Pancreas (tissue), 10 donors: Measurements from ENCODE around the gene EPC1. TPM values are rescaled to one million over a fixed set of nuclear protein-coding genes. Genes with fewer than 3 reads are reported as not detected.

Experiments used
- ATAC-seq, 4 donors: fragments of 200-7000 bp; cut with Tn5 transposase; one replicate each; pipeline versions ENCODE4 v1.8.0 to v1.9.1; 2020; ENCODE audit warnings: mild to moderate bottlenecking in 4 of 4, moderate library complexity in 4 of 4
- DNase-seq, 6 donors: peaks; one replicate each; pipeline ENCODE4 v3.0.0-alpha.2; 2020
- FAIRE-seq: peaks from 2 replicates; lab custom pipeline; 2012; peaks lifted over from hg19 to GRCh38; lab: Jason Lieb, UNC
- H3K27ac ChIP-seq, 4 donors: fragments of 200-600 bp; sonication (generic); 1 replicate in 3 of 4; 2 replicates in 1 of 4; pipeline versions ENCODE4 v1.5.0 to v1.8.0; 2020
- H3K27me3 ChIP-seq, 4 donors: fragments of 200-600 bp; one replicate each; pipeline ENCODE4 v1.8.0; 2021
- H3K36me3 ChIP-seq, 3 donors: fragments of 200-600 bp; sonication (generic) in 1 of 3; one replicate each; pipeline versions ENCODE4 v1.5.0 to v1.8.0; 2020 to 2021
- H3K4me1 ChIP-seq, 3 donors: fragments of 200-600 bp; one replicate each; pipeline ENCODE4 v1.8.0; 2021
- H3K4me3 ChIP-seq, 4 donors: fragments of 200-600 bp; sonication (generic) in 2 of 4; one replicate each; pipeline versions ENCODE4 v1.5.0 to v1.8.0; 2020 to 2021
- H3K9me3 ChIP-seq, 4 donors: fragments of 200-600 bp; one replicate each; pipeline ENCODE4 v1.8.0; 2021
- WGBS, 2 donors: extraction: QIAGEN DNeasy Blood & Tissue Kit; methylation state at CpG; one replicate each; pipeline ENCODE4 v1.1.7; 2013; 5-methylcytosine and 5-hydroxymethylcytosine counted together
- intact Hi-C, 3 donors: fragments of 100-400 bp; cut with DNase I; formaldehyde crosslinking; loops; one replicate each; pipeline versions ENCODE4 v1.11.1 to v1.14.2; 2022
- polyA plus RNA-seq, 2 donors: library from polyadenylated mRNA; stranded (reverse); fragments of 200-250 nt; gene quantifications; one replicate each; pipeline ENCODE4 v1.2.3, GENCODE V29; 2013
- total RNA-seq, 6 donors: library from RNA; stranded (reverse); fragmentation: NEBNext Ultra II Directional in 4 of 6; extraction: Animal tissue kit (Norgen Biotek cat#: 25700) in 4 of 6; gene quantifications; one replicate each; pipeline versions ENCODE4 v1.2.1 to v1.2.4, GENCODE V29; 2021 to 2023
- TF ChIP-seq, protein P1 (sequence below), 4 donors: fragments of 200-600 bp; sonication (generic) in 3 of 4; IDR thresholded peaks; one replicate each; pipeline versions ENCODE4 v1.5.0 to v1.8.0; 2021; ENCODE audit warnings: antibody characterized with exemption in 4 of 4
- donor health status: healthy with polysubstance abuse.
- donor health status: DM: no; HTN: no; CAD: no; lungs with moderate emphysema.
- donor health status: DM: no; HTN: no; CAD: no.
- donor health status: control.
- donor health status: control.
- donor health status: Bipolar disorder and iron deficiency.
- donor health status: DM: yes; HTN: yes; CAD: no.
- donor health status: DM: no; HTN: no; CAD: no.
- donor health status: DM: no; HTN: no; CAD: no.
- donor health status: DM: yes; HTN: yes; CAD: no.

EPC1 gene
- total and polyA plus RNA-seq, 8 donors, result 11.3 to 21.8 (median 16.4) TPM

DNA sequence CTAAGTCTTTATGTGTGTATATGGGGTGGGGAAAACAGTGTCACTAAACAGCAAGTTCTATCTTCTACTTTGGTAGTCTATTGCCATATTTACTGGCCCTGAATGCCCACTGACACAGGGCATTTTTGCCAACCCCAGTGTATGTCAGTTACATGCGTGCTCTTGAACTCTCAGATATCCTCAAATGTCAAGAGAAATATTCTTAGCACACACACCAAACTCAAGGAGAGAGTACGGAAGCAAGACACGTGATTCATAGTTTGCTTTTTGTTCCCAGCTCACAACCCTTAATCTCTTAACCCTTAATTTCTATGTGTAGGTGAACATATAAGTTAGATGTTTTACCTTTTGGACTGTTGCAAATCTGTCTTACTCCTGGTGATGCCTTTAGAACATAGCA is 39.3 kb downstream of the EPC1 start:
- Histone ChIP-seq H3K4me1 (peaks cover 7 to 8% (median 7%) of the 10 kb centered on the region in 3 donors), H3K4me3 (no peak overlapping the region), H3K27me3 (no peaks in the 10 kb centered on the region), H3K9me3 (no peaks in the 10 kb centered on the region), H3K36me3 (peaks cover 0 to 12% (median 0%) of the 10 kb centered on the region in 3 donors), H3K27ac (no peak overlapping the region)
- TF ChIP-seq, protein P1, sequence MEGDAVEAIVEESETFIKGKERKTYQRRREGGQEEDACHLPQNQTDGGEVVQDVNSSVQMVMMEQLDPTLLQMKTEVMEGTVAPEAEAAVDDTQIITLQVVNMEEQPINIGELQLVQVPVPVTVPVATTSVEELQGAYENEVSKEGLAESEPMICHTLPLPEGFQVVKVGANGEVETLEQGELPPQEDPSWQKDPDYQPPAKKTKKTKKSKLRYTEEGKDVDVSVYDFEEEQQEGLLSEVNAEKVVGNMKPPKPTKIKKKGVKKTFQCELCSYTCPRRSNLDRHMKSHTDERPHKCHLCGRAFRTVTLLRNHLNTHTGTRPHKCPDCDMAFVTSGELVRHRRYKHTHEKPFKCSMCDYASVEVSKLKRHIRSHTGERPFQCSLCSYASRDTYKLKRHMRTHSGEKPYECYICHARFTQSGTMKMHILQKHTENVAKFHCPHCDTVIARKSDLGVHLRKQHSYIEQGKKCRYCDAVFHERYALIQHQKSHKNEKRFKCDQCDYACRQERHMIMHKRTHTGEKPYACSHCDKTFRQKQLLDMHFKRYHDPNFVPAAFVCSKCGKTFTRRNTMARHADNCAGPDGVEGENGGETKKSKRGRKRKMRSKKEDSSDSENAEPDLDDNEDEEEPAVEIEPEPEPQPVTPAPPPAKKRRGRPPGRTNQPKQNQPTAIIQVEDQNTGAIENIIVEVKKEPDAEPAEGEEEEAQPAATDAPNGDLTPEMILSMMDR (IDR thresholded peaks at IDR 0.05), result no peak
- intact Hi-C loops, result no loop called here
- DNase-seq (no peak), FAIRE-seq (no peak), ATAC-seq (peak in 2 of 4 donors; percentile 52 to 53)
- WGBS, 2 donors, result 24 to 32% methylated on average over 3 of the region's 3 CpGs

DNA sequence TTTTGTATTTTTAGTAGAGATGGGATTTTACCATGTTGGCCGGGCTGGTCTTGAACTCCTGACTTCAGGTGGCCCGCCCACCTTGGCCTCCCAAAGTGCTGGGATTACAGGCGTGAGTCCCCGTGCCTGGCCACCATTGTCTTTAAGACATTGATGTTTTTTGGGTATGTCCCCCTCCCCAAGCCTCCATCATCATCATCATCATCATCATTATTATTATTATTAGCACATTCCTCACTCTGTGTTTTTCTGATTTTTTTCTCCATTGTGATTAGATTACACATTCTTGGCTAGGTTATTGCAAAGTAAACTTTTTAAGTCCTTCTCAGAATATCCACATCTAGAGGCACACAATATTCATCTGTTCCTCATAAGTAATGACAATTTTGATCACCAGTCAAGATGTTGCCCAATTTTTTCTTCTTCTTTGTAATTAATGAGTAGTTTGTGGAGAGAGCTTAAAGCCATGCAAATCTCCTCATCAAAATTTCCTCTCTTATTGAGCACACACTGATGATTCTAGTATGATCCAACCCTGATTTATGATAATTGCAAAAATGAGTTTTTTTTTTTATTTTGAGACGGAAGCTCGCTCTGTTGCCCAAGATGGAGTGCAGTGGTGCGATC is 47.5 kb downstream of the EPC1 start:
- Histone ChIP-seq H3K4me3 (no peak overlapping the region), H3K27ac (no peak overlapping the region), H3K4me1 (peaks cover 0 to 7% (median 6%) of the 10 kb centered on the region in 3 donors), H3K27me3 (no peaks in the 10 kb centered on the region), H3K9me3 (no peaks in the 10 kb centered on the region), H3K36me3 (peaks cover 0 to 6% (median 0%) of the 10 kb centered on the region in 3 donors)
- TF ChIP-seq, protein P1 (IDR thresholded peaks at IDR 0.05), result no peak
- 97 to 100% methylated on average over 7 of the region's 7 CpGs for WGBS, 2 donors
- intact Hi-C loops, result no loop called here
- no peak for FAIRE-seq
- DNase-seq, result no peak
- no peak for ATAC-seq

DNA sequence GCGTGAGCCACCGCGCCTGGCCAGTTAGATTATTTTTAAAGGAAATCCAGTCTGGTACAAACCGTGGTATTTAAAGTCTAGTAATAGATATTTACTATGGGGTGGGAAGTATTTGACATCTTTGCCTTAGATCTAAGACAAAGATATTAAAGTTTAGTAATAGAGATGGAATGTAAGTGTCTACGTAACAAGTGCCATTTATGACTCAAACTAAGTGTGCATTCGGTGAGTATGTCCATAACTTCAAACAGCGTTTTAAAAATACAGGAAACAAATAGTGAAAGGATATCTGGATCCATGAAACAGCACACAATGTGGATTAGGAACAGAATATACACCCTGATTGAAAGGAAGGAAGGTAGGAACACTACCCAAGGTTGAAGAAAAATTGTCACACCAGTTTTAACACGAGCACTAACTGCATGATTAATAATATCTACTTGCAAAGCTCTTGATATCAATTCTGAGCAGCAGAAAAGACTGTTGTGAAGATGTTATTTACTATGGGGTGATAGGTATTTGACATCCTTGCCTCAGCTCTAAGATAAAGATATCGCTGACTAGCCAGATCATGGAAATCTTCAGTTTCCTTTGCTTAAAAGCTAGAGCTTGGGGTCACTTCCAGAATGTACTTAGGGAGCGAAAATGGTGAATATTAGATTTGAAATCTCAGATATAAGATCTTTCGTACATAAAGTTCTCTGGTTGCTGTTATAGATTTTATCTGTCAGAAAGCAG is 48.7 kb downstream of the EPC1 start:
- DNase-seq (no peak), ATAC-seq (no peak), FAIRE-seq (no peak)
- H3K4me1 ChIP-seq, result peaks cover 0 to 7% (median 6%) of the 10 kb centered on the region in 3 donors
- no peaks in the 10 kb centered on the region for H3K36me3 ChIP-seq
- intact Hi-C loops, result no loop called here
- H3K4me3 ChIP-seq, result no peak overlapping the region
- H3K27ac ChIP-seq, result no peak overlapping the region
- no peaks in the 10 kb centered on the region for H3K27me3 ChIP-seq
- no peaks in the 10 kb centered on the region for H3K9me3 ChIP-seq
- TF ChIP-seq, protein P1 (IDR thresholded peaks at IDR 0.05), result no peak
- WGBS, 2 donors, result 93 to 94% methylated on average over 11 of the region's 11 CpGs

DNA sequence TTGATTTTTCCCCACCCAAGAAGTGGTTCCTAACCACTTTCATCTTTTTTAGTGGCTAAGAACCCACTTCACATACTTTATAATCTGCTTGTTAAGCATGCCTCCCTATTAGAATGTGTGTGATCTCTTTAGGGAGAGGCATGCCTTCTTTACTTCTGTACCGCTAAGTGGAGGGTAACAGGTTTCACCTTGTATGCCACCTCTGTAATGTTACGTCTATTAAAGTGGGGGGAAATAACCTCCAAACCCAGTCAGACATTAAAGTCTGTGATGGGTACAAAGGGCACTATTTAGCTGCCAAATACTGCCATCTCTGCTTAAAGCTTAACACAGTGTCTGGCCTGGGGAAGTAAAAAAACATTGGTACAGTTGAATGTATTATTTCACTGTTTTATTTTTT is 51.9 kb downstream of the EPC1 start:
- peaks cover 0 to 7% (median 6%) of the 10 kb centered on the region in 3 donors for H3K4me1 ChIP-seq
- no peak overlapping the region for H3K27ac ChIP-seq
- no peaks in the 10 kb centered on the region for H3K27me3 ChIP-seq
- ATAC-seq, result peak in 3 of 4 donors; percentile 45 to 62 (median 55)
- no peak overlapping the region for H3K4me3 ChIP-seq
- intact Hi-C loops, result no loop called here
- H3K36me3 ChIP-seq, result peaks cover under 1 to 22% (median 1%) of the 10 kb centered on the region in 3 donors
- FAIRE-seq, result no peak
- TF ChIP-seq, protein P1 (IDR thresholded peaks at IDR 0.05), result no peak
- WGBS, 2 donors, result 47 to 52% methylated on average over 2 of the region's 2 CpGs
- H3K9me3 ChIP-seq, result no peaks in the 10 kb centered on the region
- DNase-seq, result no peak
